Immature natural killer cell (primary cell): Measurements from ENCODE around the gene ZNF688. TPM values are rescaled to one million over a fixed set of nuclear protein-coding genes. Genes with fewer than 3 reads are reported as not detected.
"Not testable (repeated sequence)": the region's sequence is repeated elsewhere in the genome, so short reads cannot be mapped to it uniquely, and the experiment has no call there.

Experiments
- DNase-seq, 3 donors: peaks; one replicate each; pipeline ENCODE4 v3.0.0; 2022; ENCODE audit warnings: mixed read lengths in 1 of 3
- H3K27ac Mint-ChIP-seq, 6 donors: one replicate each; pipeline ENCODE4 v1.8.0; 2020; ENCODE audit warnings: mixed read lengths in 6 of 6, mild to moderate bottlenecking in 5 of 6, inconsistent platforms in 4 of 6, moderate library complexity in 3 of 6
- H3K27me3 Mint-ChIP-seq, 3 donors: one replicate each; pipeline ENCODE4 v1.8.0; 2020 to 2021; ENCODE audit warnings: low read depth in 3 of 3, mild to moderate bottlenecking in 3 of 3, mixed read lengths in 3 of 3, moderate library complexity in 3 of 3, inconsistent platforms in 1 of 3
- H3K36me3 Mint-ChIP-seq, 3 donors: one replicate each; pipeline ENCODE4 v1.8.0; 2020; ENCODE audit warnings: mixed read lengths in 3 of 3, inconsistent platforms in 2 of 3, mild to moderate bottlenecking in 2 of 3
- H3K4me1 Mint-ChIP-seq, 2 donors: one replicate each; pipeline ENCODE4 v1.8.0; 2020; ENCODE audit warnings: inconsistent platforms in 2 of 2, mild to moderate bottlenecking in 2 of 2, mixed read lengths in 2 of 2, moderate library complexity in 1 of 2
- H3K4me3 Mint-ChIP-seq, 5 donors: one replicate each; pipeline ENCODE4 v1.8.0; 2020; ENCODE audit warnings: mild to moderate bottlenecking in 5 of 5, mixed read lengths in 5 of 5, inconsistent platforms in 3 of 5, moderate library complexity in 3 of 5
- H3K9me3 Mint-ChIP-seq, 6 donors: one replicate each; pipeline ENCODE4 v1.8.0; 2020; ENCODE audit warnings: mild to moderate bottlenecking in 6 of 6, mixed read lengths in 6 of 6, inconsistent platforms in 4 of 6, moderate library complexity in 3 of 6
- polyA plus RNA-seq, 3 donors: library from polyadenylated mRNA; unstranded; fragments of 300-500 nt; fragmentation: Illumina TruSeq; gene quantifications; one replicate each; pipeline ENCODE4 v1.2.3, GENCODE V29; 2021

ZNF688 gene
- polyA plus RNA-seq, 3 donors from 2014 or later: 31.9 to 39.0 (median 33.6) TPM

DNA sequence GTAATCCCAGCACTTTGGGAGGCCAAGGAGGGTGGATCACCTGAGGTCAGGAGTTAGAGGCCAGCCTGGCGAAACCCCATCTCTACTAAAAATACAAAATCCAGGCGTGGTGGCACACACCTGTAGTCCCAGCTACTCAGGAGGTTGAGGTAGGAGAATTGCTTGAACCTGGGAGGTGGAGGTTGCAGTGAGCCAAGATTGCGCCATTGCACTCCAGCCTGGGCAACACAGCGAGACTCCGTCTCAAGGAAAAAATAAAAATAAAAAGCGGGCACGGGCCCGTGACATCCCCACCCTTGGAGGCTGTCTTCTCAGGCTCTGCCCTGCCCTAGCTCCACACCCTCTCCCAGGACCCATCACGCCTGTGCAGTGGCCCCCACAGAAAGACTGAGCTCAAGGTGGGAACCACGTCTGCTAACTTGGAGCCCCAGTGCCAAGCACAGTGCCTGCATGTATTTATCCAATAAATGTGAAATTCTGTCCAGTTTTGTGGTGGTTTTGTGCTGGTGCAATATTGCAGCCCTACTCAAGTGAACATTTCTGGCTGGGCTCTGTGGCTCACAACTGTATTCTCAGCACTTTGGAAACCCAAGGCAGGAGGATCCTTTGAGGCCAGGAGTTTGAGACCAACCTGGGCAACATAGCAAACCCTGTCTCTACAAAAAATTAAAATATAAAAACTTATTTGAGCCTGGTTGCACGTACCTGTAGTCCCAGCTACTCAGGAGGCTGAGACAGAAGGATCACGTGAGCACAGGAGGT is 48.6 kb downstream of the ZNF688 start:
- peak overlapping the region in 3 of 6 donors; percentile 1 to 44 (median 29) for H3K27ac Mint-ChIP-seq
- peak overlapping the region in 1 of 5 donors; percentile 36 for H3K4me3 Mint-ChIP-seq
- not testable (repeated sequence) for DNase-seq, H3K9me3 Mint-ChIP-seq
- peaks cover 8 to 37% (median 27%) of the 10 kb centered on the region in 3 donors for H3K36me3 Mint-ChIP-seq
- peaks cover 29 to 36% of the 10 kb centered on the region in 2 donors for H3K4me1 Mint-ChIP-seq
- peaks cover 1 to 20% (median 18%) of the 10 kb centered on the region in 3 donors for H3K27me3 Mint-ChIP-seq

- H3K9me3 Mint-ChIP-seq: no peaks in the 10 kb centered on the region
- H3K27me3 Mint-ChIP-seq: peaks cover 1 to 20% (median 18%) of the 10 kb centered on the region in 3 donors
- H3K4me1 Mint-ChIP-seq: peaks cover 26 to 28% of the 10 kb centered on the region in 2 donors
- H3K4me3 Mint-ChIP-seq: peak overlapping the region in 2 of 5 donors; percentile 14 to 36
- H3K36me3 Mint-ChIP-seq: peaks cover 8 to 44% (median 27%) of the 10 kb centered on the region in 3 donors
- no peak for DNase-seq
- H3K27ac Mint-ChIP-seq: peak overlapping the region in 5 of 6 donors; percentile 2 to 82 (median 44)
These were observed 49.5 kb downstream of the ZNF688 start for GRCh38 chr16:30521873-30522641.

DNA sequence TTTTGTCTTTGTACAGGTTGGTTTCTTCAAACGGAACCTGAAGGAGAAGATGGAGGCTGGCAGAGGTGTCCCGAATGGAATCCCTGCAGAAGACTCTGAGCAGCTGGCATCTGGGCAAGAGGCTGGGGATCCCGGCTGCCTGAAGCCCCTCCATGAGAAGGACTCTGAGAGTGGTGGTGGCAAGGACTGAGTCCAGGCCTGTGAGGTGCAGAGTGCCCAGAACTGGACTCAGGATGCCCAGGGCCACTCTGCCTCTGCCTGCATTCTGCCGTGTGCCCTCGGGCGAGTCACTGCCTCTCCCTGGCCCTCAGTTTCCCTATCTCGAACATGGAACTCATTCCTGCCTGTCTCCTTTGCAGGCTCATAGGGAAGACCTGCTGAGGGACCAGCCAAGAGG is 50.0 kb downstream of the ZNF688 start:
- H3K27ac Mint-ChIP-seq: peak overlapping the region in 2 of 6 donors; percentile 44 to 81
- peaks cover 26 to 28% of the 10 kb centered on the region in 2 donors for H3K4me1 Mint-ChIP-seq
- no peak for DNase-seq
- H3K36me3 Mint-ChIP-seq: peaks cover 8 to 48% (median 29%) of the 10 kb centered on the region in 3 donors
- H3K27me3 Mint-ChIP-seq: peaks cover 3 to 23% (median 20%) of the 10 kb centered on the region in 3 donors
- H3K4me3 Mint-ChIP-seq: no peak overlapping the region
- H3K9me3 Mint-ChIP-seq: no peaks in the 10 kb centered on the region

Other genes starting within 250 kb of the ZNF688 start
- gene CD2BP2, start 216.4 kb downstream of the ZNF688 start, polyA plus RNA-seq: 10 to 100 TPM; 39.9 to 54.3 (median 42.9) TPM
- gene TBC1D10B, start 201.2 kb downstream of the ZNF688 start, polyA plus RNA-seq: 10 to 100 TPM in 2 of 3 donors, 1 to 10 TPM in 1; 9.5 to 18.5 (median 10.1) TPM
- 10 to 100 TPM; 10.9 to 22.2 (median 18.7) TPM for gene MYL11, start 196.9 kb downstream of the ZNF688 start, polyA plus RNA-seq
- gene SEPTIN1, start 189.2 kb downstream of the ZNF688 start, polyA plus RNA-seq: 100 to 1,000 TPM; 155 to 213 (median 161) TPM
- gene ZNF48, start 176.3 kb downstream of the ZNF688 start, polyA plus RNA-seq: 1 to 10 TPM; 4.2 to 9.3 (median 5.7) TPM
- 1 to 10 TPM in 2 of 3 donors, not detected in 1; 2.8 to 3.2 TPM for gene ZNF771, start 164.1 kb downstream of the ZNF688 start, polyA plus RNA-seq
- gene DCTPP1, start 141.7 kb downstream of the ZNF688 start, polyA plus RNA-seq: 100 to 1,000 TPM in 1 of 3 donors, 10 to 100 TPM in 2; 64.5 to 101 (median 73.3) TPM
- 10 to 100 TPM; 63.6 to 92.2 (median 80.3) TPM for gene SEPHS2, start 125.8 kb downstream of the ZNF688 start, polyA plus RNA-seq
- 100 to 1,000 TPM; 218 to 488 (median 238) TPM for gene ITGAL, start 99.0 kb downstream of the ZNF688 start, polyA plus RNA-seq
- 1 to 10 TPM in 2 of 3 donors, under 1 TPM in 1; 0.15 to 1.7 (median 1.3) TPM for gene ZNF768, start 45.1 kb downstream of the ZNF688 start, polyA plus RNA-seq
- 10 to 100 TPM in 1 of 3 donors, 1 to 10 TPM in 2; 7.4 to 10.2 (median 8.3) TPM for gene ZNF747, start 36.9 kb downstream of the ZNF688 start, polyA plus RNA-seq
- 1 to 10 TPM; 1.3 to 6.3 (median 2.3) TPM for gene ZNF764, start 13.3 kb downstream of the ZNF688 start, polyA plus RNA-seq
- gene ZNF785, start 14.0 kb upstream of the ZNF688 start, polyA plus RNA-seq: 1 to 10 TPM; 1.2 to 3.3 (median 1.9) TPM
- gene ZNF689, start 38.7 kb upstream of the ZNF688 start, polyA plus RNA-seq: 10 to 100 TPM in 1 of 3 donors, 1 to 10 TPM in 2; 7.5 to 14.7 (median 8.4) TPM
- gene PRR14, start 79.2 kb upstream of the ZNF688 start, polyA plus RNA-seq: 10 to 100 TPM; 10.6 to 29.5 (median 12.9) TPM
- gene FBRS, start 86.7 kb upstream of the ZNF688 start, polyA plus RNA-seq: 1 to 10 TPM in 2 of 3 donors, under 1 TPM in 1; 0.06 to 5.5 (median 1.9) TPM
- gene SRCAP, start 127.5 kb upstream of the ZNF688 start, polyA plus RNA-seq: 10 to 100 TPM in 1 of 3 donors, 1 to 10 TPM in 2; 1.9 to 38.9 (median 2.8) TPM
- gene PHKG2, start 176.7 kb upstream of the ZNF688 start, polyA plus RNA-seq: 10 to 100 TPM; 49.2 to 91.0 (median 62.7) TPM
- gene CFAP119, start 190.3 kb upstream of the ZNF688 start, polyA plus RNA-seq: 1 to 10 TPM in 1 of 3 donors, under 1 TPM in 1, not detected in 1; 0.76 to 1.0 TPM
- 10 to 100 TPM; 19.3 to 87.3 (median 24.6) TPM for gene RNF40, start 190.6 kb upstream of the ZNF688 start, polyA plus RNA-seq
- 1 to 10 TPM in 1 of 3 donors, under 1 TPM in 2; 0.09 to 1.1 (median 0.16) TPM for gene ZNF629, start 215.5 kb upstream of the ZNF688 start, polyA plus RNA-seq